Body of pancreas (tissue), 4 donors: ENCODE data around the gene YWHAQ.

Source experiments
- POLR2A ChIP-seq, 3 donors: fragments of 450-650 bp; IDR thresholded peaks; one replicate each; pipeline ENCODE4 v1.6.1; 2016; ENCODE audit warnings: antibody characterized with exemption in 3 of 3, mild to moderate bottlenecking in 2 of 3
- TF ChIP-seq, protein P1 (sequence below), 7 experiments: fragments of 450-650 bp in 4 of 7; fragments of 200-600 bp in 3 of 7; sonication (generic) in 3 of 7; IDR thresholded peaks; one replicate each; pipeline ENCODE4 v1.5.1; 2016 to 2019; ENCODE audit warnings: antibody characterized with exemption in 7 of 7

DNA sequence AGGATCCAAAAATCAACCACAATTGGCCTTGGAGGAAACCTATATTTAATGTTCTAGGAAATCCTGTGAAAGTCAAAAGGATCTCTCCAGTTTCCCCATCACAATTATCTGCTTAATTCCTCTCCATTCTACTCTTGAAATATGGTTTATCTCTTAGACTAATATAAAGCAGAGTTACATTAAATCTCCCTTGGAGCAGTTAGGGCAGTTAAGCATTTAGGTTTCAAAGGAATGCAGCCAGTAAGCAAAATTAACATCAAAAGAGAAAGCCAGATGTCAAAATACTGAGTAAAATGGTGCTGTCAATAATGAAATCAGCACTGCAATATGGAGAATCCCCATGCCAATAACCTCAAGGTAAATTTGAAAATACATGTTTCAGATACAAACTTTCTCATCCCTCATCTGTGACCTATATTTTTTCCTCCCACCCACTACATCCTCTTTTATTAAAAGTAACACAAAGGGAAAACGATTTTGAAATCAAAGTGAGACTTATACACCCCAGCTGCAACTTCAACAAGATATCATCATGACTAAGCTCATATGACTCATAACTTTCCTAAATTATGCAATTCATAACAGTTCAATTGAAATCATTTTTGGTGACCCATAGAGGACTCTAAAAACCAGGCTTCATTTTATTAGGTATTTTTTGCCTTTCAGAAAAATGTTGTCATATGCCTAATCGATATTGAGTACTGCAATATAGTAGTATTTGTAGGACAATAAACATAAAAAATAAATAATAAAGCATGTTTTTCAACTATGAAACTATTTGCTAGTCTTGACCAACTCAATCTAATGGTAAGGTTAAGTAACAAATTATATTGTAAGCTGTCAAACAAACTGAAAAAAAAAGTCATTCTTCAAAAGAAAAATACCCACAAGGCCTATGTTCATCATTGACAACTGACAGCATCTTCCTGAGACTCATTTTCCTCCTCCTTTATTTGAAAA lies 78.3 kb downstream of the YWHAQ start:
- TF ChIP-seq, protein P1, sequence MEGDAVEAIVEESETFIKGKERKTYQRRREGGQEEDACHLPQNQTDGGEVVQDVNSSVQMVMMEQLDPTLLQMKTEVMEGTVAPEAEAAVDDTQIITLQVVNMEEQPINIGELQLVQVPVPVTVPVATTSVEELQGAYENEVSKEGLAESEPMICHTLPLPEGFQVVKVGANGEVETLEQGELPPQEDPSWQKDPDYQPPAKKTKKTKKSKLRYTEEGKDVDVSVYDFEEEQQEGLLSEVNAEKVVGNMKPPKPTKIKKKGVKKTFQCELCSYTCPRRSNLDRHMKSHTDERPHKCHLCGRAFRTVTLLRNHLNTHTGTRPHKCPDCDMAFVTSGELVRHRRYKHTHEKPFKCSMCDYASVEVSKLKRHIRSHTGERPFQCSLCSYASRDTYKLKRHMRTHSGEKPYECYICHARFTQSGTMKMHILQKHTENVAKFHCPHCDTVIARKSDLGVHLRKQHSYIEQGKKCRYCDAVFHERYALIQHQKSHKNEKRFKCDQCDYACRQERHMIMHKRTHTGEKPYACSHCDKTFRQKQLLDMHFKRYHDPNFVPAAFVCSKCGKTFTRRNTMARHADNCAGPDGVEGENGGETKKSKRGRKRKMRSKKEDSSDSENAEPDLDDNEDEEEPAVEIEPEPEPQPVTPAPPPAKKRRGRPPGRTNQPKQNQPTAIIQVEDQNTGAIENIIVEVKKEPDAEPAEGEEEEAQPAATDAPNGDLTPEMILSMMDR (IDR thresholded peaks at IDR 0.05), result no peak
- TF ChIP-seq POLR2A (IDR thresholded peaks at IDR 0.05), result no peak
